Measurements from ENCODE around the gene YARS2.

The YARS2 gene

GRCh38 chr12:32755654-32756475, at the start of gene YARS2:
TSS of gene YARS2 (minus strand) at chr12:32755897. CDS start at chr12:32755874, 23 bp downstream.
- DNase-seq (ENCODE audit: low read depth, low spot score), result peak; percentile 76

GRCh38 chr12:32804301-32804700, 48.6 kb upstream of the YARS2 start:
- DNase-seq (ENCODE audit: low read depth, low spot score), result no peak

- DNase-seq (ENCODE audit: low read depth, low spot score), result no peak
These were observed 45.7 kb upstream of the YARS2 start for GRCh38 chr12:32801269-32801980.

- no peak for DNase-seq (ENCODE audit: low read depth, low spot score)
These were observed 38.6 kb upstream of the YARS2 start for GRCh38 chr12:32794281-32794680.

- DNase-seq (ENCODE audit: low read depth, low spot score), result no peak
These were observed 34.2 kb upstream of the YARS2 start for GRCh38 chr12:32789916-32790315.

GRCh38 chr12:32789446-32789845, 33.7 kb upstream of the YARS2 start:
- DNase-seq (ENCODE audit: low read depth, low spot score), result no peak

- no peak for DNase-seq (ENCODE audit: low read depth, low spot score)
These were observed 32.7 kb upstream of the YARS2 start for GRCh38 chr12:32788405-32788804.

- no peak for DNase-seq (ENCODE audit: low read depth, low spot score)
These were observed 29.9 kb upstream of the YARS2 start for GRCh38 chr12:32785557-32785956.

- no peak for DNase-seq (ENCODE audit: low read depth, low spot score)
These were observed 27.3 kb upstream of the YARS2 start for GRCh38 chr12:32783029-32783428.

- no peak for DNase-seq (ENCODE audit: low read depth, low spot score)
These were observed 24.4 kb upstream of the YARS2 start for GRCh38 chr12:32780071-32780470.

GRCh38 chr12:32777691-32778175, 22.0 kb upstream of the YARS2 start:
- DNase-seq (ENCODE audit: low read depth, low spot score), result no peak

GRCh38 chr12:32777159-32777558, 21.5 kb upstream of the YARS2 start:
- DNase-seq (ENCODE audit: low read depth, low spot score), result no peak

- DNase-seq (ENCODE audit: low read depth, low spot score), result no peak
These were observed 20.6 kb upstream of the YARS2 start for GRCh38 chr12:32776258-32776657.

- DNase-seq (ENCODE audit: low read depth, low spot score), result no peak
These were observed 18.0 kb upstream of the YARS2 start for GRCh38 chr12:32773691-32774090.

GRCh38 chr12:32770141-32770540, 14.4 kb upstream of the YARS2 start:
- no peak for DNase-seq (ENCODE audit: low read depth, low spot score)

GRCh38 chr12:32768518-32768917, 12.8 kb upstream of the YARS2 start:
- DNase-seq (ENCODE audit: low read depth, low spot score), result no peak

- no peak for DNase-seq (ENCODE audit: low read depth, low spot score)
These were observed 10.2 kb upstream of the YARS2 start for GRCh38 chr12:32765906-32766305.

GRCh38 chr12:32761716-32762115, 6.0 kb upstream of the YARS2 start:
- DNase-seq (ENCODE audit: low read depth, low spot score), result no peak

GRCh38 chr12:32757157-32757556, 1.5 kb upstream of the YARS2 start:
- no peak for DNase-seq (ENCODE audit: low read depth, low spot score)

GRCh38 chr12:32756476-32757066, 874 bp upstream of the YARS2 start:
- DNase-seq (ENCODE audit: low read depth, low spot score), result no peak

- DNase-seq (ENCODE audit: low read depth, low spot score), result peak; percentile 19
These were observed 545 bp downstream of the YARS2 start for GRCh38 chr12:32755051-32755653.

- no peak for DNase-seq (ENCODE audit: low read depth, low spot score)
These were observed 1.6 kb downstream of the YARS2 start for GRCh38 chr12:32754111-32754510.

Measured in activated CD4-positive, CD25-positive, alpha-beta regulatory T cell treated with anti-CD3 and anti-CD28 coated beads, Interleukin-2, amount 50 U/mL, for 16 hours (primary cell).